Stomach (tissue), 9 donors: ENCODE data around the gene CD81. TPM values are rescaled to one million over a fixed set of nuclear protein-coding genes. Genes with fewer than 3 reads are reported as not detected.

Experiments used
- DNase-seq, 2 donors: peaks; one replicate each; pipeline versions ENCODE4 v3.0.0 to v3.0.0-alpha.2; 2013 to 2019
- H3K27ac ChIP-seq, 5 donors: fragments of 200-600 bp in 4 of 5; sonication (generic) in 4 of 5; one replicate each; pipeline ENCODE4 v1.5.1; 2013 to 2019; ENCODE audit warnings: mild to moderate bottlenecking in 1 of 5, moderate library complexity in 1 of 5
- H3K27me3 ChIP-seq, 3 donors: fragments of 200-600 bp; sonication (generic); one replicate each; pipeline ENCODE4 v1.5.1; 2017 to 2019; ENCODE audit warnings: mixed run types in 1 of 3
- H3K36me3 ChIP-seq, 4 donors: fragments of 200-600 bp; sonication (generic); 1 replicate in 3 of 4; 2 replicates in 1 of 4; pipeline ENCODE4 v1.5.1; 2016 to 2019
- H3K4me1 ChIP-seq, 4 donors: fragments of 200-600 bp; sonication (generic); one replicate each; pipeline ENCODE4 v1.5.1; 2016 to 2019
- H3K4me3 ChIP-seq, 4 donors: fragments of 200-600 bp; sonication (generic) in 3 of 4; one replicate each; pipeline ENCODE4 v1.5.1; 2016 to 2019; ENCODE audit warnings: mild to moderate bottlenecking in 1 of 4
- H3K9me3 ChIP-seq, 4 donors: fragments of 200-600 bp; sonication (generic); one replicate each; pipeline ENCODE4 v1.5.1; 2016 to 2019
- CTCF ChIP-seq, 7 experiments: fragments of 450-650 bp in 4 of 7; fragments of 200-600 bp in 3 of 7; sonication (generic) in 3 of 7; IDR thresholded peaks; one replicate each; pipeline ENCODE4 v1.5.1; 2016 to 2019; ENCODE audit warnings: antibody characterized with exemption in 7 of 7, control low read depth in 2 of 7, mild to moderate bottlenecking in 1 of 7
- EP300 ChIP-seq: sonication (generic); formaldehyde crosslinking; IDR thresholded peaks from one replicate; pipeline ENCODE4 v1.6.1; 2017; ENCODE audit warnings: antibody characterized with exemption
- POLR2A ChIP-seq, 4 donors: fragments of 450-650 bp; IDR thresholded peaks; one replicate each; pipeline ENCODE4 v1.6.1; 2016; ENCODE audit warnings: antibody characterized with exemption in 4 of 4, control low read depth in 2 of 4, mild to moderate bottlenecking in 1 of 4, moderate library complexity in 1 of 4
- POLR2AphosphoS5 ChIP-seq, 3 donors: sonication (generic); formaldehyde crosslinking; IDR thresholded peaks; one replicate each; pipeline ENCODE4 v1.6.1; 2016; ENCODE audit warnings: antibody characterized with exemption in 3 of 3
- WGBS, 5 donors: extraction: QIAGEN DNeasy Blood & Tissue Kit in 3 of 5; methylation state at CpG; one replicate each; pipeline versions ENCODE4 v1.1.5 to v1.1.7; 2013 to 2018; 5-methylcytosine and 5-hydroxymethylcytosine counted together
- intact Hi-C: fragments of 100-400 bp; cut with DNase I; formaldehyde crosslinking; loops from one replicate; pipeline ENCODE4 v1.15.1; 2023; ENCODE audit warnings: low total_unique reads
- polyA plus RNA-seq, 3 donors: library from polyadenylated mRNA; stranded (reverse); fragments of 200-250 nt; gene quantifications; one replicate each; pipeline ENCODE4 v1.2.3, GENCODE V29; 2013
- total RNA-seq, 5 donors: library from RNA; depleted of rRNA; stranded (reverse); fragments of >200 nt; gene quantifications; one replicate each; pipeline versions ENCODE4 v1.1.0 to v1.2.3, GENCODE V29; 2014 to 2016
- donor health status: healthy with polysubstance abuse.
- donor health status: Bipolar disorder and iron deficiency.
- donor health status: healthy.

CD81 gene
- total and polyA plus RNA-seq, 8 donors, result 95.0 to 327 (median 223) TPM

GRCh38 chr11:2396471-2396870 is 19.4 kb downstream of the CD81 start:
- intact Hi-C loops, result no loop called here
- DNase-seq, result no peak

GRCh38 chr11:2397005-2397404 is 19.9 kb downstream of the CD81 start:
- peak overlapping the region in 2 of 5 donors; percentile 6 to 98 for H3K27ac ChIP-seq
- H3K4me3 ChIP-seq, result no peak overlapping the region
- no peak for TF ChIP-seq CTCF (IDR thresholded peaks at IDR 0.05)
- no peak for TF ChIP-seq POLR2A (IDR thresholded peaks at IDR 0.05)
- TF ChIP-seq POLR2AphosphoS5 (IDR thresholded peaks at IDR 0.05), result no peak
- no peak for TF ChIP-seq EP300
- no peaks in the 10 kb centered on the region for H3K9me3 ChIP-seq
- 89 to 96% (median 91%) methylated on average over 12 of the region's 12 CpGs for WGBS, 5 donors
- peaks cover 47 to 73% (median 68%) of the 10 kb centered on the region in 4 donors for H3K36me3 ChIP-seq
- H3K27me3 ChIP-seq, result no peaks in the 10 kb centered on the region
- DNase-seq, result no peak
- peaks cover 17 to 56% (median 40%) of the 10 kb centered on the region in 4 donors for H3K4me1 ChIP-seq
- intact Hi-C loops, result no loop called here

More at GRCh38 chr11:2396471-2396870, 19.4 kb downstream of the CD81 start:
- Histone ChIP-seq H3K27ac (no peak overlapping the region), H3K4me1 (peaks cover 13 to 56% (median 37%) of the 10 kb centered on the region in 4 donors), H3K9me3 (no peaks in the 10 kb centered on the region), H3K27me3 (no peaks in the 10 kb centered on the region), H3K4me3 (no peak overlapping the region), H3K36me3 (peaks cover 52 to 75% (median 73%) of the 10 kb centered on the region in 4 donors)
- WGBS, 5 donors, result 86 to 93% (median 89%) methylated on average over 15 to 26 of the region's 26 CpGs
- TF ChIP-seq EP300 (no peak), CTCF (IDR thresholded peaks at IDR 0.05) (no peak), POLR2AphosphoS5 (IDR thresholded peaks at IDR 0.05) (no peak), POLR2A (IDR thresholded peaks at IDR 0.05) (no peak)

- 44 to 74% (median 48%) methylated on average over 7 of the region's 7 CpGs for WGBS, 5 donors
- H3K4me3 ChIP-seq, result peak overlapping the region; percentile 63 to 97 (median 76)
- no peak for TF ChIP-seq CTCF (IDR thresholded peaks at IDR 0.05)
- no peak for TF ChIP-seq POLR2AphosphoS5 (IDR thresholded peaks at IDR 0.05)
- TF ChIP-seq EP300, result no peak
- no peak for TF ChIP-seq POLR2A (IDR thresholded peaks at IDR 0.05)
- peaks cover 51 to 73% (median 68%) of the 10 kb centered on the region in 4 donors for H3K36me3 ChIP-seq
- intact Hi-C loops, result no loop called here
- H3K4me1 ChIP-seq, result peaks cover 18 to 46% (median 38%) of the 10 kb centered on the region in 4 donors
- H3K27ac ChIP-seq, result peak overlapping the region; percentile 93 to 100 (median 99)
- no peak for DNase-seq
- no peaks in the 10 kb centered on the region for H3K9me3 ChIP-seq
- H3K27me3 ChIP-seq, result no peaks in the 10 kb centered on the region
Observed at GRCh38 chr11:2398664-2399355, 21.7 kb downstream of the CD81 start.

- TF ChIP-seq POLR2AphosphoS5 (IDR thresholded peaks at IDR 0.05) (no peak), EP300 (no peak), POLR2A (IDR thresholded peaks at IDR 0.05) (no peak), CTCF (IDR thresholded peaks at IDR 0.05) (no peak)
- intact Hi-C loops, result no loop called here
- Histone ChIP-seq H3K9me3 (no peaks in the 10 kb centered on the region), H3K27me3 (no peaks in the 10 kb centered on the region), H3K27ac (peak overlapping the region; percentile 93 to 100 (median 99)), H3K4me3 (peak overlapping the region; percentile 63 to 97 (median 76)), H3K4me1 (peaks cover 18 to 40% (median 34%) of the 10 kb centered on the region in 4 donors), H3K36me3 (peaks cover 48 to 73% (median 68%) of the 10 kb centered on the region in 4 donors)
- 9 to 17% (median 9%) methylated on average over 6 to 23 of the region's 23 CpGs for WGBS, 5 donors
- DNase-seq, result peak in 1 of 2 donors; percentile 37
Observed at GRCh38 chr11:2399488-2400068, 22.5 kb downstream of the CD81 start.
